ENCODE results near the gene TP53I11. TPM values are rescaled to one million over a fixed set of nuclear protein-coding genes. Genes with fewer than 3 reads are reported as not detected.

Gene TP53I11
- total RNA-seq, 2 donors from 2014 or later, result 107 to 186 TPM

DNA sequence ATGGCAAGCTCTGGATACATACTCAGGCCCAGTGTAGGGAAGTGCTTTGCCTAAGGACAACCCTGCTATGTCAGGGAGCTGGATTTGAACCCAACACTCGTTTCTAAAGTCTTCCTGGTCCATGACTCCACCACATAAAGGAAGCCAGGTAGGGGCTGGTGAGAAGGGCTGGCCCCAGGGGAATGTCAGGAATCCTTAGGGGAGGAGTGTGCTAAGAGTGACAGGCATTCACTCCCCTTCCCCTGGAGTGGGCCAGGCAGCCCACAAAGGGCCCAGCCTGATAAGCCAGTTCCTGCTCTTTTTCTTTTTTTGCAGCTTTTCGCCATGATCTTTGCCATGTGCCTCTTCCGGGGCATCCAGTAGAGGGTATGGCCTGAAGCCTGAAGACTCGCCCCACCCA, 21.9 kb downstream of the TP53I11 start:
- DNase-seq (ENCODE audit: low spot score), result no peak
- intact Hi-C loops (cut with DNase I), result loop anchor here in 1 of 2 donors (1.0 to 10.0 kb wide), 2 partner anchors 31 to 406 kb away; no protein-coding TSS in a partner anchor

DNA sequence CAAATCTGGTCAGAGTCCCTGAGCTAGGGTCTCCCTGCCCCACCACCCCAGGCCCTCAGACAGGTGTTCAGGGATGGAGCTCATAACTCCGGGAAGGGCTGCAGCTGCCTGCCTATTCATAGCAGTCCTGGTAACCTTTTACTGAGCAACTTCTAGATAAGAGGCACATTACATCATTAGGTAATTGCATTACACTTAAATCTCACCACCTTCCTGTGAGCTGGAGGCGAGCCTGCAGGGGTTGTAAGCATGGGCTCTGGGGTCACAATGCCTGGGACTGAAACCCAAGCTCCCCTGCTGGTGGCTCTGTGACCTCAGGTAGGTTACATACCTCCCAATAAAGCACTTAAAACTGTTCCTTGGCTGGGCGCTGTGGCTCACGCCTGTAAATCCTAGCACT, 22.5 kb downstream of the TP53I11 start:
- DNase-seq (ENCODE audit: low spot score), result no peak
- intact Hi-C loops (cut with DNase I), result loop anchor here in 1 of 2 donors (10.0 kb wide), 1 partner anchor 407 kb away; no protein-coding TSS in a partner anchor

DNA sequence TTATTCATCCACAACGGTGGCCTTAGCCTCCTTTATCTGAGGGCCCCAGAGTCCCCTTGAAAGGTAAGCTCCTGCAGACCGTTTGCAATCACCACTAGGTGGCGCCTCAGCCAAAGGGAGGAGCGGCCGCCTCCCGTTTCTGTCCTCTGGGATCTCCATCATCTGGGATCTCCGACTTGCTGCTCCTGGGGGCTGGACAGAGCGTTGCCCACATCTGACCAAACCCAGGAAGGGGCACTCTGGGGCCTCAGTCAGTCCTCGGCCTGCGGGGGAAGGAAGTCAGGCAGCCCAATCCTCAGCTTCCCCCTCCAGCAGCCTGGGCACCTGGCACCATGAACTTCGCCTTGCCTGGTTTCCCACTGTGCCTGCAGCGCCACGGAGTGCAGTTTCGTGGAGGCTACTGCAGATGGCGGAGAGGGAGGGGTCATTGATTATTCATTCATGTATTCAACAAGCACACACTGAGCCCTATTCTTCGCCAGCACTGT, 23.5 kb downstream of the TP53I11 start:
- intact Hi-C loops (cut with DNase I), result loop anchor here in 1 of 2 donors (10.0 kb wide), 1 partner anchor 408 kb away; no protein-coding TSS in a partner anchor
- no peak for DNase-seq (ENCODE audit: low spot score)

DNA sequence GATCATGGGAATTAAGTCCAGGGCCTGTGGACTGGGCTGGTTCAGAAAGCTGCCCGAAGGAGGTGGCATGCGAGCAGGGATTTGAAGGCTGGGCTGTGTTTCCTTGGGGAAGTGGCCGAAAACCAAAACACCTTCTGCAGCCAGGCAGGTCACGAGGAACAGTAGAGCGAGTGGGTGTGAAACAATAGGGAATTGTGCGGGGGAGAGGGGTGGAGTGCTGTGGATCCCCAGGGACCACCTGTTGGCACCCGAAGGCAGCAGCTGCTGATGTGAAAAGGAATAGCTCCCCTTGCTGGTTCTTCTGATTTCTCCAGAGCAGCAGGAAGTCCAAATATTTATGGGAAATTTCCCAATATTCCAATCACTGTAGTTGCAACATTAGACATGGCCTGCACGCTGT, 24.6 kb downstream of the TP53I11 start:
- no peak for DNase-seq (ENCODE audit: low spot score)
- intact Hi-C loops (cut with DNase I), result loop anchor here in 1 of 2 donors (10.0 kb wide), 1 partner anchor 409 kb away; no protein-coding TSS in a partner anchor

DNA sequence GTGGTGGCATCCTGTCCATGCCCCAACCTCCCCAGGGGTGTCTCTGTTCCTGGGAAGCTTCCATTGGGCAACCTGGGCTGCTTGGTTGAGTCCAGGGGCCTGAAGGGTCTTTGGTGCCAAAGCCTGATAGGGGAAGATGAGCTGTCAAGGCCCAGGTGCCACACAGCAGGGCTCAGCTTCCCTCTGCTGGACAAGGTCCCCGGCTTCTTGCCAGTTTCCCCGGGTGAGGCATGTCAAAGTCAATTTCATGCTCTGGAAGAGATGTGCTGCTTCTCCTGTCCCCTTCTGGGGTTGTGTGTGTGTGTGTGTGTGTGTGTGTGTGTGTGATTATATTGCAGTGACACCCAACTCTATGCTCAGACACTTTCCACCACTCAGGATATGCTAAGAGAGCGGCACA, 26.9 kb downstream of the TP53I11 start:
- no peak for DNase-seq (ENCODE audit: low spot score)
- intact Hi-C loops (cut with DNase I), result loop anchor here in 1 of 2 donors (10.0 kb wide), 1 partner anchor 411 kb away; no protein-coding TSS in a partner anchor

DNA sequence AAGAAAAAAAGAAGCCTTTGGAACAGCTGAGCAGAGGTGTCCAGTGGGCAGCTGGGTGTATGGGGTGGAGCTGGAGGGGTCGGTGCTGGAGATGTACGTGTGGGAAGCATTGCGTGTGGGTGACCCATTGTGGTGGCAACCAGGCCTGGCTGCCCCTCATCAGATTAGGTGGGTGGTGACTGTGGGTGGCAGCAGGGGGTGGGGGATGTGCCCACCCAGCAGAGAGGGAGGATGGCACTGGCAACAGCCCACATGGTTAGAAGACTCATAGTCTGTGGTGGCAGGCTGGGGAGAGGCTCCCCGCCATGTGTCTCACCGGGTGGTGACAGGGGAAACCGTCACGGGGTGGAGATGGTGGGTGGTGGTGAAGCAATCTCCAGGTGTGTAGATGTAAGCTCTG, 27.6 kb downstream of the TP53I11 start:
- DNase-seq (ENCODE audit: low spot score), result no peak
- intact Hi-C loops (cut with DNase I), result loop anchor here in 1 of 2 donors (10.0 kb wide), 1 partner anchor 412 kb away; no protein-coding TSS in a partner anchor

DNA sequence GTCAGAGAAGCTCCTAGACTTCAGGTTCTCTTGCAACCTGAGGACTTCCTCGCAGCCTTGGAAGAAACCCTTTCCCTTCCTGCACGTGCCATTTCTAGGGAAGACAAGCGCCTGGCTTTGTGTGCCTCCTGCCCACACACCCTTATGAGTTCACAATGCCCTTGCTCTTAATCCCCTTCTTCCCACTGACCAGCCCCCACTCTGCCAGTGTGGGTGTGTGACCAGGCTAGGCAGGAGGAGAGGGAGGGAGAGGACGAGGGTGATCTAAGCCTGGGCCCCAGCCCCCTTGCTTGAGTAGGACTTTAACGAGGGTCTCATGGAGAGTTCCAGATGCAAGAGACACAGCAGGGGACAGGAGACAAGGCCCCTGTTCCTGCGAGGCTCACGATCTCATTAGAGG, 30.2 kb downstream of the TP53I11 start:
- intact Hi-C loops (cut with DNase I), result loop anchor here in 1 of 2 donors (10.0 kb wide), 1 partner anchor 414 kb away; no protein-coding TSS in a partner anchor
- no peak for DNase-seq (ENCODE audit: low spot score)

DNA sequence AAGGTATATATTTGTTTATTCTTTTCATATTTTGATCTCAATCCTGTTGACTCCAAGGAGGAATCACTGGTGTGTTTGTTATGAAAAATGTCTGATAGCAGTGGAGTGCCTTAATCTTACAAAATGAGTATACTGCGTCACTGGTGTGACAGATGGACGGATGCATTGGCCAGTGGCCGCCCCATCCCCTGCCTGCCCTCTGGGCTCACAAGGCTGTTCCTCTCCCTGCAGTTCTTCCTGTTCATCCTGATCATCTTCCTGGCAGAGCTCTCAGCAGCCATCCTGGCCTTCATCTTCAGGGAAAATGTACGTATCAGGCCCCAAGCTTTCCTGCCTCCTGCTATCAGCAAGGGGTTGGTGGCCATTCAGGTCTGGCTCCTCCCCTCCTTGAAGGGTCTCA, 32.9 kb downstream of the TP53I11 start:
- intact Hi-C loops (cut with DNase I), result loop anchor here in 1 of 2 donors (10.0 kb wide), 2 partner anchors 57 to 353 kb away; partner anchors contain the start of gene CD82
- DNase-seq (ENCODE audit: low spot score), result no peak

DNA sequence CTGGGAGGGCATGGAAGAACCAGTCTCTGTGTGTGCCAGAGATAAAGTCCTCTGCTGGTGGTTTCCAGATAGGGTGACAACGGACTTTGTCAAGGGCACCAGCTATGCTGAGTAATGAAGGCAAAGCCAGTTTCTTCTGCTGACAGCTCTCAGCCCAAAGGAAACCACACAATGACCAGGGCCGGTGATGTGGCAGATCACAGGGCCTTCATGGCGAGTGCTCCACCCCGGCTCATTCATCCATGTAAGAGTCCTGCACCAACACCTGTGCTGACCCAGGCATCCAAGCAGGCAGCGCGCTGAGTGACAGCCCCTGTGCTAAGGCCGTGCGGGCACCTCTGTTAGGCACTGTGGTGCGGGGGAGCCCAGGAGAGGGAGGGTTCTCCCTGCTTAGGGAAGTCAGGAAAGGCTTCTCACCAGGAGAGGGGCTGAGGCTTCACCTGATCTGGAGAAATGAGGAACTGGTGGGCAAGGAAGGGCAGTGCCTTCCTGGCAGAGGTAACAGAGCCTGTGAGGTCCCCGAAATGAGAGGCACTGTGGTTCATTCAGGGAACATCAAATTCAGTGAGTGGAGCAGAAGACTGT, 33.8 kb downstream of the TP53I11 start:
- DNase-seq (ENCODE audit: low spot score), result no peak
- intact Hi-C loops (cut with DNase I), result loop anchor here in 1 of 2 donors (10.0 kb wide), 2 partner anchors 58 to 352 kb away; partner anchors contain the start of gene CD82

DNA sequence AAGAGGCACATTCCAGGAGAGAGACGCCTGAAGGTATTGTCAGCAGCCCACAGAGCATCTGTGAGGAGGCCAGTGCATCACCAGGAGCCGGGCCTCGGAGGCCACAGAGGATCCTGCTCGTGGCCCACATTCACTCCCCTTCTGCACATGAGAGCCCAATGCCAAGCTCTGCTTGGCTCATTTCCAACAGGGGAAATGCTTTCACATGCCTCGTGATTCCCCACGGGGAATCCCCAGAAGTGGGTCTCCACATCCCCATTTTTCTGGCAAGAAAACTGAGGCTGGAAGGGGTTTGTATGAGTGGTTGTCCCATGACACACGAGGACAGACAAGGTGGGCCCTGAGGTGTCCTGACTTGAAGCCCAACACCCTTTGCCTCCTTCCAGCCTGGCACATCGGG, 34.4 kb downstream of the TP53I11 start:
- intact Hi-C loops (cut with DNase I), result loop anchor here in 1 of 2 donors (10.0 kb wide), 2 partner anchors 58 to 352 kb away; partner anchors contain the start of gene CD82

DNA sequence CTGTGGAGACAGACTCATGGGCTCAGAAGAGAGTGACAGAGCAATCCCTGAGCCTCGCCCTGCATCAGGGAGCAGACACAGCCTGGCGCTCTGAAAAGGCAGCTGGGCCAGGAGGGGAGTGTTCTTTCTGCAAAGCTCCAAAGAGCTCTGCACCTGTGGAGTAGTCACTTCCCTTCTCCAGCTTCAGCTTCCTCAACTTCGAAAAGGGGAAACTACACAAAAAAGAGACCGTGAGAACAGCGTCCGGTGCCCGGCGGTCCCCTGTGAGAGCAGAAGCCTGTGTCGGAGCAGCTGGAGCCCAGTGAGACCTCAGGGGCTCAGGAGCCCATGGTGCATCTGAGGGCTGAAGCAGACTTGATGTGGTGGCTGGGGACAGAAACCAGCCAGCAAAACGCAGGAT, 35.1 kb downstream of the TP53I11 start:
- intact Hi-C loops (cut with DNase I), result loop anchor here in 1 of 2 donors (10.0 kb wide), 2 partner anchors 59 to 351 kb away; partner anchors contain the start of gene CD82
- DNase-seq (ENCODE audit: low spot score), result no peak

More for the DNA sequence above, 34.4 kb downstream of the TP53I11 start:
- DNase-seq (ENCODE audit: low spot score), result no peak

DNA sequence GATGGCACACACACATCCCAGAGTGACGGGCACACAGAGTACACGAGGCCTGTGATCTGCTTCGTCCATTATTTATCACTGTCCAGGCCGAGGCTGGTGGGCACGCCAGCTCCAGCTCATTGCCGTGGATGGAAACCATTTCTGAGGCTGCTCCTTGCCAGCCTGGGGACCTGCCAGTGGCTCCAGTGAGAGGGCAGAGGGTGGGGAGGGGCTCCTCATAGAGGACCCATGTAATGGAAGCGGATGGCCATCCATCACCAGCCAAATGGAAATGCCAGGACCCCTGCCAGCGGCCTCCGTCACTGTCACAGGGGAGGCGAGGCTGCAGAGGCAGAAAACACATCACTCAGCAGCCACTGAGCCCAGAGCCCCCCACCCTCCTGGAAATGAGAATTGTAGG, 35.7 kb downstream of the TP53I11 start:
- intact Hi-C loops (cut with DNase I), result loop anchor here in 1 of 2 donors (10.0 kb wide), 2 partner anchors 60 to 350 kb away; partner anchors contain the start of gene CD82
- no peak for DNase-seq (ENCODE audit: low spot score)

DNA sequence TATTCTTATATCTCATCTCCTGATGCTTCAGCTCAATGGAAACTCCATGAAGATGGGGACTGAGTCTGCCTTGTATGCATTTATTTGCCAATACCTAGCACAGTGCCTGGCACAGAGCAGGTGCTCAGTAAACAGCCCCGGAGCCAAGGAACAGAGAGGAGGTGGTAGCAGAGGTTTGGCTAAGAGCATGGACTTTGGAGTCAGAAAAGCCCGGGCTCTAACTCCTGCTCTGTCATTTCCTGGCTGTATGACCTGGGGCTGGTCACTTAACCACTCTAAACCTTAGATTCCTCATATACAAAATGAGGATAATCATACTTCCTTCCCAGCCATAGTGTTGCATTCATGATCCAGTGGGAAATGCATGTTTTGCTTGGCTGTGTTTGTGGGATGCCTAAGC, 36.6 kb downstream of the TP53I11 start:
- intact Hi-C loops (cut with DNase I), result loop anchor here (5.0 to 10.0 kb wide), 3 partner anchors 61 to 352 kb away; partner anchors contain the start of gene CD82 (in 1 of the 2)
- no peak for DNase-seq (ENCODE audit: low spot score)

DNA sequence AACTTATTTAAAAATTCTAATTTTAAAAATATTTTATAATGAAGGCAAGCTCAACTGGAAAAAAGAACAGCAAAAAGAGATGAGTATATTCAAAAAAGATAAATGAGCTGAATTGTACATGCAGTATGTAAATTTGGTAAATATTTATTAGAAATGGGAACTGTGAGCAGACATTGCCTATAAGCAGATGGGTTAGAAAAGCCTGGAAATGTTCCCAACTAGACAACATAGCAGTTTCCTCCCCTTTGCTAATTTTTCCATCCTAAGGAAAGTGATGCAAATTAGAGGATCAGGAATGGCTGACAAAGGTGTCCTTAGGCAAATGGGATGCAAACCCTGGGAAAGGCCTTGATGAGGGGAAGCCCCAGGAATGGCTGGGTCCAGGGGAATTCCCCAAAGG, 37.2 kb downstream of the TP53I11 start:
- intact Hi-C loops (cut with DNase I), result loop anchor here (5.0 to 10.0 kb wide), 3 partner anchors 61 to 351 kb away; partner anchors contain the start of gene CD82 (in 1 of the 2)
- DNase-seq (ENCODE audit: low spot score), result no peak

DNA sequence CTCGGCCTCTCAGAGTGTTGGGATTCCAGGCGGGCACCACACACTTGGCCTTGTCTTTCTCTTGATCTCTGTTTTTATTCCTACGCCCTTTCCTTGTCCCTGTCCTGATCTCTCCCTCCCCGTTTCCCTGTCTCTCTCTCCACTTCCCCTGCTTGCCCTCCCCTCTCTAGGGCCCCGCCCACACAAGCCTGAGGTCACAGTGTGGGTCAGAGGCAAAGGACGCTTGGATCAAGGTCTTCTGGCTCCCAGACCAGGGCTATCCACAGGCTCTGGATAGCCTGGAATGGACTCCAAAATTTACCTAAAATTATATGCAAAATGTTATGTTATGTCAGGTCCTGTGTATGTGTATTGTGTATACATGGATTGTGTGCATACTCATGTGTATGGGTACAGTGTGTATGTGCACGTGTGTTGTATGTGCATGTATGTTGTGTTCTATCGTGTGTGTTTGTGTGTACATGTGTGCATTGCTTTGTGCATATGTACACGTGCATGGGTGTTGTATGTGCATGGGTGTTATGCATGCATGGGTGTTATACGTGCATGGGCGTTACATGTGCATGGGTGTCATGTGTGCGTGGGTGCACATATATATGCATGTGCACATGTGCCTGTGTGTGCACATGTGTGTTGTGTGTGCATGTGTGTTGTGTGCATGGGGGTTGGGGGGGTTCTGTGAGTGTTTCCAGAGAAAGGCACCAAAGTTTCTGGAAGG, 38.3 kb downstream of the TP53I11 start:
- no peak for DNase-seq (ENCODE audit: low spot score)
- intact Hi-C loops (cut with DNase I), result loop anchor here (5.0 to 10.0 kb wide), 3 partner anchors 62 to 350 kb away; partner anchors contain the start of gene CD82 (in 1 of the 2)

DNA sequence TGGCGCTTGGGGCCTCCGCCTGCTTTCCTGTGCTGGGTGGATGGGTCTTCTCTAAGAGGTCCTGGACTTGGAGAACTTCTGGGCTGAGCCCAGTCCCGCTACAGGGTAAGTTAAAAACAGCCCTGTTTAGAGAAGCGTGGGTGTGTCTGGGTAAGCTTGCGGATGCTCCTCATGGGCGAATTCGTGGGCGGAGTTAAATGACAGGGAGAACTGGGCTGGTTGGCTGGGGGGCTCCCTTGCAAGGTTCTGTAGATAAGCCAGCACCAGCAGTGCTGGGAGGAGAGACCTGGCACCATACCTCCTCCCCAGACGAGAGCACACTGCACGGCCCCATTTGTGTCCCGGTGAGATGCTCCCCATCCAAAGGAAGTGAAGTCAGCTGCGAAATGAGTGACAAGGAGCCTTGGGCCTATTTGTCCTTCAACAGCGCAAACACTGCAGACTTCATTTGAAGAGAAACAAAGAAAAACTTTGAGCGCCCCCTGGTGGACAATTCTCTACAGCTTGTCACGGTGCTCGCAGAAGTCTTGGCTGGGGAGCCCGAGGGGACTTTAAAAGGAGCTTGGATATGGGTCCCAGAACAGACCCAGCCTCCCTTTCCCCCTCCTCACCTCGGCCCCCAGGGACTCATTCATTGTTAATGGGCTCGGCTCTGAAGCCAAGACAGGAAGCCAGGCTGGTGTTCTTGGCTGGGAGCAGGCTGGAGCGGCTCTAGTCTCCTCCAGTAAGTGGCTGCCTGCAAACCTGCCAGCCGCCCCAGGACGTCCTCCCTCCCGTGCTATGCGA, 39.5 kb downstream of the TP53I11 start:
- peak; percentile 88 for DNase-seq (ENCODE audit: low spot score)
- intact Hi-C loops (cut with DNase I), result loop anchor here (2.0 to 10.0 kb wide), 4 partner anchors 64 to 349 kb away; partner anchors contain the start of gene CD82 (in 1 of the 2)

DNA sequence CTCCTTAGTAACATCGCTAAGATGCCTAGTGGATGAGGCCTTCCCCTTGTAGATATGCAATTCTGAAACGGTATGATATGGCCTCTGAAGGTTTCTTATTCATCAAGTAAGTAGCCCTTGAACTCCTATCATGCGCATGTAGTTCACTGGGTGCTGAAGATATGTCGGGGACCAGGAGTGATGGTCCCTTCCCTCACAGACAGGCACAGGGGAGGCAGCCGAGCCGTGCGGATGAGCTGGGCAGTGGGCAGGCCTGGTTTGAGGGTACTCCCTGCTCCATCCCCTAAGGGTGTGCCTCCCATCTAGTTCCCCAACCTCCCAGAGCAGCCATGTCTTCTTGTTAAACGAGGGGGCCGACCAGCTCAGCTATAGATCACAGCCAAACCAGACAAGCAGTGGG, 40.1 kb downstream of the TP53I11 start:
- intact Hi-C loops (cut with DNase I), result loop anchor here (2.0 to 10.0 kb wide), 4 partner anchors 64 to 348 kb away; partner anchors contain the start of gene CD82 (in 1 of the 2)

DNA sequence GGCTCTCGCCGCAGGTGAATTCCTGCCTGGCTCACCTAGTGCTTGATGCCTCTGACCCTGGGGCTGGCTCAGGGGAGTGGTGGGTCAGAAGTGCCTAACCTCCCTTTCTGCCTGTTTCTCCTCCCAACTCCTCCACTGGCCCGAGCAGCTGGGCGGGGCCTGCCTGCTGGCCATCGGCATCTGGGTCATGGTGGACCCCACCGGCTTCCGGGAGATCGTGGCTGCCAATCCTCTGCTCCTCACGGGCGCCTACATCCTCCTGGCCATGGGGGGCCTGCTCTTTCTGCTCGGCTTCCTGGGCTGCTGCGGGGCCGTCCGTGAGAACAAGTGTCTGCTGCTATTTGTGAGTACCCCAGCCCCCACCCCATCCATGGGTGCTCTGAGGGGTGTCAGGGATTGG, 41.1 kb downstream of the TP53I11 start:
- intact Hi-C loops (cut with DNase I), result loop anchor here (2.0 to 5.0 kb wide), 2 partner anchors 281 to 287 kb away; no protein-coding TSS in a partner anchor
- DNase-seq (ENCODE audit: low spot score), result no peak

More for the DNA sequence above, 40.1 kb downstream of the TP53I11 start:
- no peak for DNase-seq (ENCODE audit: low spot score)
